ENCODE data around the gene RELT.
A peak's percentile ranks its signal among the peaks of the same experiment; 100 is the strongest.

The RELT gene

GRCh38 chr11:73348838-73349237, 27.4 kb upstream of the RELT start:
- DNase-seq = no peak

- DNase-seq = no peak
Measured at GRCh38 chr11:73349633-73350032, 26.6 kb upstream of the RELT start.

- peak; percentile 65 for DNase-seq
Measured at GRCh38 chr11:73350908-73351636, 25.1 kb upstream of the RELT start.

- DNase-seq = no peak
Measured at GRCh38 chr11:73353422-73353821, 22.8 kb upstream of the RELT start.

- no peak for DNase-seq
Measured at GRCh38 chr11:73355109-73355508, 21.1 kb upstream of the RELT start.

- DNase-seq = no peak
Measured at GRCh38 chr11:73356979-73357860, 19.0 kb upstream of the RELT start.

- no peak for DNase-seq
Measured at GRCh38 chr11:73358071-73358470, 18.1 kb upstream of the RELT start.

- peak; percentile 16 for DNase-seq
Measured at GRCh38 chr11:73359341-73359740, 16.9 kb upstream of the RELT start.

GRCh38 chr11:73359930-73360742, 16.1 kb upstream of the RELT start:
- no peak for DNase-seq

- no peak for DNase-seq
Measured at GRCh38 chr11:73360743-73361369, 15.3 kb upstream of the RELT start.

GRCh38 chr11:73361953-73362776, 14.0 kb upstream of the RELT start:
- no peak for DNase-seq

- no peak for DNase-seq
Measured at GRCh38 chr11:73363147-73363546, 13.1 kb upstream of the RELT start.

- DNase-seq = no peak
Measured at GRCh38 chr11:73365352-73366264, 10.6 kb upstream of the RELT start.

GRCh38 chr11:73366265-73366610, 10.0 kb upstream of the RELT start:
- DNase-seq = peak; percentile 21

GRCh38 chr11:73366953-73367352, 9.2 kb upstream of the RELT start:
- DNase-seq = no peak

- DNase-seq = no peak
Measured at GRCh38 chr11:73367482-73368024, 8.6 kb upstream of the RELT start.

- peak; percentile 31 for DNase-seq
Measured at GRCh38 chr11:73372375-73372993, 3.7 kb upstream of the RELT start.

- DNase-seq = no peak
Measured at GRCh38 chr11:73374151-73374550, 2.0 kb upstream of the RELT start.

- DNase-seq = no peak
Measured at GRCh38 chr11:73375830-73376159, 404 bp upstream of the RELT start.
